ENCODE results near the gene CC2D1A.

The CC2D1A gene

DNA sequence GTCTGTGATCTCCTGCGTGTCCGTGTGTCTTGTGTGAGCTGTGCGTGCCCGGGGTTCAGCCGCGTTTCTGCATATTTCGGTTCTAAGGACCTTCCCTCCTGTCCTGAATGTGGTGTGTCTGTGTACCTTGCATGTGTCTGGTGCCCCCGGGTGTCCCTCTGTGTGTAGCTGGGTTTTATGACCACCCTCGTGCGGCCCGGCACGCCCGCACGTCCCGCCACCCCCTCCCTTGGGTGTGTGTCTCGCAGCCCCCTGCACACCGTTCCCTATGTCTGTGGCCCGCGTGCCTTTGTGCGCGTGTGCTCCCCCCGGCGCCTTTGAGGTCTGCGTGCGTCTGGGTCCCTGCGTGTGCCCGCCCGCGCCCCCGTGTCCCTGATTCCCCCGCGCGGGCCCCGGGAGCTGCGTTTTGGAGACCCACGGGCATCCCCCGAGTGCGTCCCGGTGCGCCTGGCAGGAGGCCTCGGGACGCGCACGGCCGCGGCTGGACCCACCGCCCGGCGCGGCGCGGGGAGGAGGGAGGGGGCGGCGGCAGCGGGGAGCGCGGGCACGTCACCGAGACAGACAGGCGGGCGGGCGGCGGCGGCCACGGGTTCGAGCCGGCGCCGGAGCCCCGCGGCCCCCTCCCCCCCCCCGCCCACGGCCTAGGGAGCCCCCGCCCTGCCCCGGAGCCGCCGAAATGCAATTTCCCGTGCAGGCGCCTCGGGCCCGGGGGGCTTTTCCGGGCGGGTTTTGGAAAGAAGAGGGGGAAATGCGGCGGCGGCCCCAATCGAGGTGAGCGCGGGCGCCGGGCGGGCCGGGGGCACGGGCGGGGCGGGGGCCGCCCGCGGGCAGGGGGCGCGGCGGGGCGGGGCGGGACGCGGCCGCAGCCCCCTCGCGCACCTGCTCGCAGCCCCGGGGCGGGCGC, 41.1 kb upstream of the CC2D1A start:
- Histone ChIP-seq H3K9ac (ENCODE audit: insufficient read length) (no peak overlapping the region), H3K36me3 (ENCODE audit: insufficient read depth, low read length) (no peaks in the 10 kb centered on the region), H3K4me3 (peak overlapping the region; percentile 79), H3K9me3 (ENCODE audit: low read depth, low read length) (no peaks in the 10 kb centered on the region), H3K27ac (peak overlapping the region; percentile 83)
- TF ChIP-seq EZH2 (IDR thresholded peaks at IDR 0.05) (no peak), POLR2AphosphoS5 (IDR thresholded peaks at IDR 0.05; ENCODE audit: borderline replicate concordance, low read depth, low read length) (no peak), FOXP2 (optimal IDR thresholded peaks at IDR 0.05; ENCODE audit: control extremely low read depth, extremely low read length, insufficient read depth) (no peak)
- no peak for DNase-seq (ENCODE audit: low read depth, low spot score)

GRCh38 chr19:13865571-13866462, 40.2 kb upstream of the CC2D1A start:
- Histone ChIP-seq H3K27ac (peak overlapping the region; percentile 51), H3K9ac (ENCODE audit: insufficient read length) (peak overlapping the region; percentile 75)
- TF ChIP-seq POLR2AphosphoS5 (IDR thresholded peaks at IDR 0.05; ENCODE audit: borderline replicate concordance, low read depth, low read length) (peak; percentile 65), EZH2 (IDR thresholded peaks at IDR 0.05) (no peak), FOXP2 (optimal IDR thresholded peaks at IDR 0.05; ENCODE audit: control extremely low read depth, extremely low read length, insufficient read depth) (no peak)

DNA sequence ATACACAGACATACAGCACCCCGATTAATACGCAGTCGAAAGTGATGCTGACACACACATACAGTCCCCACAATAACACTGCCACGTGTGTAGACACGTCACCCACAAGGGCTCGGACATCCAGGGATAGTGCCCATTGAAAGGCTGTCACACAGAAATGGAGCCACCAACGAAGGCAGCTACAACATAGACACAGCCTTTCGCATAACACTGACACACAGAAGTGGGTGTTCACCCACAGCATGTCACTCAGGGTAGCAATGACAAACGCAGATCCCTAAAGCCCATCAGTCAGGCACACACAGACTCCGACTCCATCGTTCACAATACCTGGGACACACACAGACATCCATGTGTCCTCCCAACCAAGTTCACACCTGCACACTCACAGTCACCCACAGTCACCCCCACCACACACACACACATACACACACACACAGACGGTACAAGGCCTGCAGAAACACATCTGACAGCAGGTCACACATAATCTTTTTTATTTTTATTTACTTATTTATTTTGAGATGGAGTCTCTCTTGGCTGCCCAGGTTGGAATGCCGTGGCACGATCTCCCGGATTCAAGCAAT, 39.4 kb upstream of the CC2D1A start:
- Histone ChIP-seq H3K9me3 (ENCODE audit: low read depth, low read length) (no peaks in the 10 kb centered on the region), H3K4me3 (peak overlapping the region; percentile 79), H3K9ac (ENCODE audit: insufficient read length) (no peak overlapping the region), H3K36me3 (ENCODE audit: insufficient read depth, low read length) (no peaks in the 10 kb centered on the region), H3K27ac (0 out of 2 replicates have a peak overlapping the region, but pooled peaks have one; percentile 26)
- no peak for DNase-seq (ENCODE audit: low read depth, low spot score)
- no peak for TF ChIP-seq FOXP2 (optimal IDR thresholded peaks at IDR 0.05; ENCODE audit: control extremely low read depth, extremely low read length, insufficient read depth)
- no peak for TF ChIP-seq EZH2 (IDR thresholded peaks at IDR 0.05)
- TF ChIP-seq POLR2AphosphoS5 (IDR thresholded peaks at IDR 0.05; ENCODE audit: borderline replicate concordance, low read depth, low read length): no peak

More at GRCh38 chr19:13865571-13866462, 40.2 kb upstream of the CC2D1A start:
- H3K36me3 ChIP-seq (ENCODE audit: insufficient read depth, low read length): no peaks in the 10 kb centered on the region
- H3K4me3 ChIP-seq: peak overlapping the region; percentile 79
- DNase-seq (ENCODE audit: low read depth, low spot score): no peak
- no peaks in the 10 kb centered on the region for H3K9me3 ChIP-seq (ENCODE audit: low read depth, low read length)

GRCh38 chr19:13868663-13869062, 37.3 kb upstream of the CC2D1A start:
- Histone ChIP-seq H3K9me3 (ENCODE audit: low read depth, low read length) (no peaks in the 10 kb centered on the region), H3K27ac (0 out of 2 replicates have a peak overlapping the region, but pooled peaks have one; percentile 19), H3K4me3 (no peak overlapping the region), H3K9ac (ENCODE audit: insufficient read length) (no peak overlapping the region), H3K36me3 (ENCODE audit: insufficient read depth, low read length) (no peaks in the 10 kb centered on the region)
- no peak for DNase-seq (ENCODE audit: low read depth, low spot score)
- no peak for TF ChIP-seq EZH2 (IDR thresholded peaks at IDR 0.05)
- no peak for TF ChIP-seq POLR2AphosphoS5 (IDR thresholded peaks at IDR 0.05; ENCODE audit: borderline replicate concordance, low read depth, low read length)
- no peak for TF ChIP-seq FOXP2 (optimal IDR thresholded peaks at IDR 0.05; ENCODE audit: control extremely low read depth, extremely low read length, insufficient read depth)

DNA sequence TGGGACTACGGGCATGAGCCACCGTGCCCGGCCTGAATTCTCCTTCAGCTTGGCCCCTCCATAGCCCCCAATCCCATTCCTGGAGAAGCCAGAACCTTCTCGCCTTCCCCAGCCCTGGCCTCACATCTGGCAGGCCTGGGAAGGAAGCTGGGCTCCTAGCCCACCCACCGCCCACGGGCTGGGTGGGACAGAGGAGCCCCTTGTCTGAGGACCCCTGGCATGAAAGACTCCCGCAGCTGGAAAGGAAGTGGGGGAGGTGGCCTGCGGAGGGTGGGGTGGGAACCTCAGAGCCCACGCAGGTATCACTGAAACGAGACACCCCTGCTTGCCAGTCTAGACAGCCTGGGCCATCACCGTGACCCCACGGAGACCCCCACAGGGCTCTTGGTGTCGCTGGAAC, 36.7 kb upstream of the CC2D1A start:
- no peak overlapping the region for H3K4me3 ChIP-seq
- H3K9me3 ChIP-seq (ENCODE audit: low read depth, low read length): no peaks in the 10 kb centered on the region
- no peak for DNase-seq (ENCODE audit: low read depth, low spot score)
- H3K27ac ChIP-seq: 0 out of 2 replicates have a peak overlapping the region, but pooled peaks have one; percentile 19
- no peak overlapping the region for H3K9ac ChIP-seq (ENCODE audit: insufficient read length)
- no peaks in the 10 kb centered on the region for H3K36me3 ChIP-seq (ENCODE audit: insufficient read depth, low read length)
- TF ChIP-seq FOXP2 (optimal IDR thresholded peaks at IDR 0.05; ENCODE audit: control extremely low read depth, extremely low read length, insufficient read depth) (no peak), EZH2 (IDR thresholded peaks at IDR 0.05) (no peak), POLR2AphosphoS5 (IDR thresholded peaks at IDR 0.05; ENCODE audit: borderline replicate concordance, low read depth, low read length) (no peak)

- H3K36me3 ChIP-seq (ENCODE audit: insufficient read depth, low read length): no peaks in the 10 kb centered on the region
- H3K4me3 ChIP-seq: no peak overlapping the region
- H3K9ac ChIP-seq (ENCODE audit: insufficient read length): no peak overlapping the region
- H3K9me3 ChIP-seq (ENCODE audit: low read depth, low read length): no peaks in the 10 kb centered on the region
- TF ChIP-seq POLR2AphosphoS5 (IDR thresholded peaks at IDR 0.05; ENCODE audit: borderline replicate concordance, low read depth, low read length) (no peak), FOXP2 (optimal IDR thresholded peaks at IDR 0.05; ENCODE audit: control extremely low read depth, extremely low read length, insufficient read depth) (no peak), EZH2 (IDR thresholded peaks at IDR 0.05) (no peak)
- H3K27ac ChIP-seq: no peak overlapping the region
- no peak for DNase-seq (ENCODE audit: low read depth, low spot score)
Observed at GRCh38 chr19:13870873-13871272, 35.1 kb upstream of the CC2D1A start.

- no peak for TF ChIP-seq FOXP2 (optimal IDR thresholded peaks at IDR 0.05; ENCODE audit: control extremely low read depth, extremely low read length, insufficient read depth)
- Histone ChIP-seq H3K9me3 (ENCODE audit: low read depth, low read length) (no peaks in the 10 kb centered on the region), H3K27ac (no peak overlapping the region), H3K9ac (ENCODE audit: insufficient read length) (no peak overlapping the region), H3K36me3 (ENCODE audit: insufficient read depth, low read length) (no peaks in the 10 kb centered on the region), H3K4me3 (no peak overlapping the region)
- no peak for DNase-seq (ENCODE audit: low read depth, low spot score)
Observed at GRCh38 chr19:13872339-13872694, 33.7 kb upstream of the CC2D1A start.
